ENCODE data around the gene TRIP12. TPM values are rescaled to one million over a fixed set of nuclear protein-coding genes. Genes with fewer than 3 reads are reported as not detected.

TRIP12 gene
- total RNA-seq, 3 donors from 2014 or later: 211 to 227 (median 221) TPM

Other genes starting within 250 kb of the TRIP12 start
- gene DNER, start 207.5 kb downstream of the TRIP12 start, total RNA-seq: not detected
- gene FBXO36, start 494 bp upstream of the TRIP12 start, total RNA-seq: under 1 TPM; 0.76 to 0.84 (median 0.81) TPM
- gene SLC16A14, start 146.9 kb upstream of the TRIP12 start, total RNA-seq: under 1 TPM; 0.43 to 0.74 (median 0.43) TPM

All from activated T-cell treated with anti-CD3 and anti-CD28 coated beads, Interleukin-2, amount 50 U/mL, for 4 hours (primary cell).